Transverse colon (tissue), 4 donors: ENCODE data around the gene BANP. TPM values are rescaled to one million over a fixed set of nuclear protein-coding genes. Genes with fewer than 3 reads are reported as not detected.

Experiments used
- DNase-seq: peaks from one replicate; pipeline ENCODE4 v3.0.0-alpha.2; 2019
- H3K27ac ChIP-seq, 4 donors: fragments of 200-600 bp; sonication (generic); 2 replicates each; pipeline ENCODE4 v1.5.1; 2016 to 2018; ENCODE audit warnings: inconsistent platforms in 4 of 4
- H3K27me3 ChIP-seq: fragments of 200-600 bp; sonication (generic); 2 replicates; pipeline ENCODE4 v1.5.1; 2017; ENCODE audit warnings: inconsistent platforms
- H3K36me3 ChIP-seq, 4 donors: fragments of 200-600 bp; sonication (generic); 2 replicates each; pipeline ENCODE4 v1.5.1; 2017 to 2019; ENCODE audit warnings: inconsistent platforms in 4 of 4
- H3K4me1 ChIP-seq, 4 donors: fragments of 200-600 bp; sonication (generic); 2 replicates each; pipeline ENCODE4 v1.5.1; 2017 to 2020; ENCODE audit warnings: inconsistent platforms in 4 of 4
- H3K4me3 ChIP-seq, 4 donors: fragments of 200-600 bp; sonication (generic); 1 replicate in 1 of 4; 2 replicates in 3 of 4; pipeline versions ENCODE4 v1.5.1 to v1.6.1; 2017 to 2019; ENCODE audit warnings: inconsistent platforms in 4 of 4
- H3K9me3 ChIP-seq, 2 donors: fragments of 200-600 bp; sonication (generic); 2 replicates each; pipeline ENCODE4 v1.5.1; 2017 to 2019; ENCODE audit warnings: inconsistent platforms in 2 of 2
- CTCF ChIP-seq, 5 experiments: fragments of 200-600 bp in 3 of 5; fragments of 450-650 bp in 2 of 5; sonication (generic) in 3 of 5; IDR thresholded peaks; 1 replicate in 2 of 5; 2 replicates in 3 of 5; pipeline ENCODE4 v1.5.1; 2016 to 2017; ENCODE audit warnings: antibody characterized with exemption in 5 of 5, inconsistent platforms in 3 of 5, mild to moderate bottlenecking in 2 of 5, moderate library complexity in 1 of 5
- EP300 ChIP-seq: sonication (generic); formaldehyde crosslinking; IDR thresholded peaks from one replicate; pipeline ENCODE4 v1.6.1; 2017; ENCODE audit warnings: antibody characterized with exemption, low read depth
- POLR2A ChIP-seq: fragments of 450-650 bp; IDR thresholded peaks from one replicate; pipeline ENCODE4 v1.6.1; 2016; ENCODE audit warnings: antibody characterized with exemption, mild to moderate bottlenecking, moderate library complexity
- POLR2AphosphoS5 ChIP-seq, 3 donors: sonication (generic); formaldehyde crosslinking; IDR thresholded peaks; one replicate each; pipeline ENCODE4 v1.6.1; 2016; ENCODE audit warnings: antibody characterized with exemption in 3 of 3
- WGBS, 2 donors: methylation state at CpG; one replicate each; pipeline ENCODE4 v1.1.5; 2018; ENCODE audit warnings: low coverage in 1 of 2; 5-methylcytosine and 5-hydroxymethylcytosine counted together
- in situ Hi-C, 4 donors: fragments of 200-750 bp; cut with MboI; loops; one replicate each; pipeline versions ENCODE4 v1.15.0 to v1.15.1; 2017; ENCODE audit warnings: low sequenced_read_pairs in 3 of 4, low pct_ligation_motif_present in 1 of 4, low pct_unique_long_range_greater_than_20kb in 1 of 4
- intact Hi-C: fragments of 100-400 bp; cut with DNase I; formaldehyde crosslinking; loops from one replicate; pipeline ENCODE4 v1.15.1; 2023; ENCODE audit warnings: low total_unique reads
- total RNA-seq, 4 donors: library from RNA; depleted of rRNA; stranded (reverse); fragments of >200 nt; gene quantifications; one replicate each; pipeline ENCODE4 v1.1.0, GENCODE V29; 2016

Gene BANP
- total RNA-seq, 4 donors from 2014 or later = 15.3 to 25.1 (median 18.7) TPM

- Histone ChIP-seq H3K9me3 (no peaks in the 10 kb centered on the region), H3K27me3 (no peaks in the 10 kb centered on the region), H3K27ac (peak overlapping the region in 1 of 4 donors; percentile 0), H3K4me3 (no peak overlapping the region), H3K36me3 (no peaks in the 10 kb centered on the region), H3K4me1 (peaks cover 8 to 19% (median 15%) of the 10 kb centered on the region in 4 donors)
- intact Hi-C loops = no loop called here
- TF ChIP-seq EP300 = no peak
- no peak for TF ChIP-seq CTCF (IDR thresholded peaks at IDR 0.05)
- TF ChIP-seq POLR2AphosphoS5 (IDR thresholded peaks at IDR 0.05) = no peak
- no peak for TF ChIP-seq POLR2A
- DNase-seq = no peak
- WGBS, 2 donors = 65 to 75% methylated on average over 9 of the region's 9 CpGs
- in situ Hi-C loops = no loop called here
These were observed 12.2 kb downstream of the BANP start for GRCh38 chr16:87963400-87963799.

GRCh38 chr16:87964049-87964659, 12.9 kb downstream of the BANP start:
- Histone ChIP-seq H3K27ac (no peak overlapping the region), H3K36me3 (no peaks in the 10 kb centered on the region)
- WGBS, 2 donors = 88% methylated on average over 19 of the region's 19 CpGs; no CpG with 5 or more reads in 1 of the 2 donors

GRCh38 chr16:87965417-87965816, 14.2 kb downstream of the BANP start:
- H3K4me3 ChIP-seq = no peak overlapping the region
- H3K27ac ChIP-seq = peak overlapping the region; percentile 62 to 83 (median 72)
- WGBS, 2 donors = 57 to 80% methylated on average over 1 to 11 of the region's 11 CpGs
- no peaks in the 10 kb centered on the region for H3K27me3 ChIP-seq
- no peaks in the 10 kb centered on the region for H3K9me3 ChIP-seq
- in situ Hi-C loops (no loop called here), intact Hi-C loops (no loop called here)
- no peak for DNase-seq
- no peaks in the 10 kb centered on the region for H3K36me3 ChIP-seq
- peaks cover 8 to 19% (median 15%) of the 10 kb centered on the region in 4 donors for H3K4me1 ChIP-seq
- TF ChIP-seq POLR2AphosphoS5 (IDR thresholded peaks at IDR 0.05) (no peak), POLR2A (no peak), CTCF (IDR thresholded peaks at IDR 0.05) (no peak), EP300 (no peak)

More at GRCh38 chr16:87964049-87964659, 12.9 kb downstream of the BANP start:
- TF ChIP-seq EP300 = no peak
- no peak for TF ChIP-seq POLR2AphosphoS5 (IDR thresholded peaks at IDR 0.05)
- TF ChIP-seq POLR2A = no peak
- TF ChIP-seq CTCF (IDR thresholded peaks at IDR 0.05) = no peak
- intact Hi-C loops (no loop called here), in situ Hi-C loops (no loop called here)
- Histone ChIP-seq H3K4me1 (peaks cover 8 to 19% (median 15%) of the 10 kb centered on the region in 4 donors), H3K9me3 (no peaks in the 10 kb centered on the region), H3K4me3 (no peak overlapping the region), H3K27me3 (no peaks in the 10 kb centered on the region)
- DNase-seq = no peak

GRCh38 chr16:87966064-87966645, 14.9 kb downstream of the BANP start:
- peak in 1 of 3 donors; percentile 4 for TF ChIP-seq POLR2AphosphoS5 (IDR thresholded peaks at IDR 0.05)
- no peak for TF ChIP-seq POLR2A
- peak overlapping the region; percentile 62 to 83 (median 72) for H3K27ac ChIP-seq
- intact Hi-C loops = no loop called here
- WGBS, 2 donors = 67 to 77% methylated on average over 3 to 5 of the region's 5 CpGs
- no peaks in the 10 kb centered on the region for H3K27me3 ChIP-seq
- H3K4me1 ChIP-seq = peaks cover 8 to 19% (median 15%) of the 10 kb centered on the region in 4 donors
- in situ Hi-C loops = no loop called here
- no peaks in the 10 kb centered on the region for H3K36me3 ChIP-seq
- H3K4me3 ChIP-seq = peak overlapping the region in 1 of 4 donors; percentile 21
- peaks cover 0 to 2% of the 10 kb centered on the region in 2 donors for H3K9me3 ChIP-seq
- DNase-seq = no peak
